ENCODE data around the gene PYHIN1. TPM values are rescaled to one million over a fixed set of nuclear protein-coding genes. Genes with fewer than 3 reads are reported as not detected.
A peak's percentile ranks its signal among the peaks of the same experiment; 100 is the strongest.

PYHIN1 gene
- 1.2 TPM for polyA plus RNA-seq (2012; ENCODE audit: low read depth, missing spikeins)

GRCh38 chr1:158931055-158931737, at the start of gene PYHIN1:
TSS of gene PYHIN1 (plus strand) at chr1:158931552. CDS start at chr1:158936911, 5,359 bp downstream.
- FAIRE-seq = no peak
- TF ChIP-seq SPI1 (IDR thresholded peaks at IDR 0.05; ENCODE audit: low read depth, low read length) (peak; percentile 19; the same call in 1 of the 2 replicates), POLR2AphosphoS5 (IDR thresholded peaks at IDR 0.05; ENCODE audit: low read depth, low read length) (no peak)
- DNase-seq (ENCODE audit: insufficient read length, low spot score) = no peak

GRCh38 chr1:158893654-158894053, 37.7 kb upstream of the PYHIN1 start:
- no peak for DNase-seq (ENCODE audit: insufficient read length, low spot score)
- no peak for FAIRE-seq
- no peak for TF ChIP-seq POU2F2 (IDR thresholded peaks at IDR 0.05; ENCODE audit: low read depth, low read length)
- no peak for TF ChIP-seq TAF1 (IDR thresholded peaks at IDR 0.05; ENCODE audit: low read depth, low read length)
- TF ChIP-seq PAX5 (IDR thresholded peaks at IDR 0.05; ENCODE audit: insufficient read depth, low read length, severe bottlenecking) = no peak
- TF ChIP-seq SPI1 (IDR thresholded peaks at IDR 0.05; ENCODE audit: low read depth, low read length) = no peak
- TF ChIP-seq POLR2AphosphoS5 (IDR thresholded peaks at IDR 0.05; ENCODE audit: low read depth, low read length) = no peak
- TF ChIP-seq POLR2A (IDR thresholded peaks at IDR 0.05; ENCODE audit: low read depth, low read length) = no peak

- DNase-seq (ENCODE audit: insufficient read length, low spot score) (no peak), FAIRE-seq (no peak)
- TF ChIP-seq PAX5 (IDR thresholded peaks at IDR 0.05; ENCODE audit: insufficient read depth, low read length, severe bottlenecking) (no peak), TAF1 (IDR thresholded peaks at IDR 0.05; ENCODE audit: low read depth, low read length) (no peak), POU2F2 (IDR thresholded peaks at IDR 0.05; ENCODE audit: low read depth, low read length) (no peak), POLR2AphosphoS5 (IDR thresholded peaks at IDR 0.05; ENCODE audit: low read depth, low read length) (no peak), POLR2A (IDR thresholded peaks at IDR 0.05; ENCODE audit: low read depth, low read length) (no peak), SPI1 (IDR thresholded peaks at IDR 0.05; ENCODE audit: low read depth, low read length) (no peak)
Observed at GRCh38 chr1:158898722-158899121, 32.6 kb upstream of the PYHIN1 start.

GRCh38 chr1:158901623-158902022, 29.7 kb upstream of the PYHIN1 start:
- DNase-seq (ENCODE audit: insufficient read length, low spot score) (no peak), FAIRE-seq (no peak)
- no peak for TF ChIP-seq SPI1 (IDR thresholded peaks at IDR 0.05; ENCODE audit: low read depth, low read length)
- no peak for TF ChIP-seq PAX5 (IDR thresholded peaks at IDR 0.05; ENCODE audit: insufficient read depth, low read length, severe bottlenecking)
- no peak for TF ChIP-seq POLR2AphosphoS5 (IDR thresholded peaks at IDR 0.05; ENCODE audit: low read depth, low read length)
- no peak for TF ChIP-seq TAF1 (IDR thresholded peaks at IDR 0.05; ENCODE audit: low read depth, low read length)
- TF ChIP-seq POLR2A (IDR thresholded peaks at IDR 0.05; ENCODE audit: low read depth, low read length) = no peak
- no peak for TF ChIP-seq POU2F2 (IDR thresholded peaks at IDR 0.05; ENCODE audit: low read depth, low read length)

GRCh38 chr1:158916085-158916484, 15.3 kb upstream of the PYHIN1 start:
- FAIRE-seq (no peak), DNase-seq (ENCODE audit: insufficient read length, low spot score) (no peak)
- TF ChIP-seq POU2F2 (IDR thresholded peaks at IDR 0.05; ENCODE audit: low read depth, low read length) (no peak), TAF1 (IDR thresholded peaks at IDR 0.05; ENCODE audit: low read depth, low read length) (no peak), PAX5 (IDR thresholded peaks at IDR 0.05; ENCODE audit: insufficient read depth, low read length, severe bottlenecking) (no peak), POLR2A (IDR thresholded peaks at IDR 0.05; ENCODE audit: low read depth, low read length) (no peak), SPI1 (IDR thresholded peaks at IDR 0.05; ENCODE audit: low read depth, low read length) (no peak), POLR2AphosphoS5 (IDR thresholded peaks at IDR 0.05; ENCODE audit: low read depth, low read length) (no peak)

- no peak for TF ChIP-seq PAX5 (IDR thresholded peaks at IDR 0.05; ENCODE audit: insufficient read depth, low read length, severe bottlenecking)
- TF ChIP-seq POLR2A (IDR thresholded peaks at IDR 0.05; ENCODE audit: low read depth, low read length) = no peak
- TF ChIP-seq POLR2AphosphoS5 (IDR thresholded peaks at IDR 0.05; ENCODE audit: low read depth, low read length) = no peak
- TF ChIP-seq POU2F2 (IDR thresholded peaks at IDR 0.05; ENCODE audit: low read depth, low read length) = no peak
- no peak for TF ChIP-seq TAF1 (IDR thresholded peaks at IDR 0.05; ENCODE audit: low read depth, low read length)
- no peak for TF ChIP-seq SPI1 (IDR thresholded peaks at IDR 0.05; ENCODE audit: low read depth, low read length)
- FAIRE-seq = no peak
- DNase-seq (ENCODE audit: insufficient read length, low spot score) = no peak
Observed at GRCh38 chr1:158924677-158925076, 6.7 kb upstream of the PYHIN1 start.

- no peak for DNase-seq (ENCODE audit: insufficient read length, low spot score)
- no peak for FAIRE-seq
- no peak for TF ChIP-seq PAX5 (IDR thresholded peaks at IDR 0.05; ENCODE audit: insufficient read depth, low read length, severe bottlenecking)
- no peak for TF ChIP-seq POLR2AphosphoS5 (IDR thresholded peaks at IDR 0.05; ENCODE audit: low read depth, low read length)
- no peak for TF ChIP-seq POLR2A (IDR thresholded peaks at IDR 0.05; ENCODE audit: low read depth, low read length)
- TF ChIP-seq SPI1 (IDR thresholded peaks at IDR 0.05; ENCODE audit: low read depth, low read length) = no peak
- TF ChIP-seq TAF1 (IDR thresholded peaks at IDR 0.05; ENCODE audit: low read depth, low read length) = no peak
- no peak for TF ChIP-seq POU2F2 (IDR thresholded peaks at IDR 0.05; ENCODE audit: low read depth, low read length)
Observed at GRCh38 chr1:158930504-158930903, 848 bp upstream of the PYHIN1 start.

- FAIRE-seq (peak; percentile 61), DNase-seq (ENCODE audit: insufficient read length, low spot score) (no peak)
- no peak for TF ChIP-seq POLR2A (IDR thresholded peaks at IDR 0.05; ENCODE audit: low read depth, low read length)
- no peak for TF ChIP-seq PAX5 (IDR thresholded peaks at IDR 0.05; ENCODE audit: insufficient read depth, low read length, severe bottlenecking)
- TF ChIP-seq SPI1 (IDR thresholded peaks at IDR 0.05; ENCODE audit: low read depth, low read length) = no peak
- TF ChIP-seq TAF1 (IDR thresholded peaks at IDR 0.05; ENCODE audit: low read depth, low read length) = no peak
- no peak for TF ChIP-seq POU2F2 (IDR thresholded peaks at IDR 0.05; ENCODE audit: low read depth, low read length)
- TF ChIP-seq POLR2AphosphoS5 (IDR thresholded peaks at IDR 0.05; ENCODE audit: low read depth, low read length) = no peak
Observed at GRCh38 chr1:158932171-158932570, 819 bp downstream of the PYHIN1 start.

- no peak for TF ChIP-seq PAX5 (IDR thresholded peaks at IDR 0.05; ENCODE audit: insufficient read depth, low read length, severe bottlenecking)
- no peak for FAIRE-seq
Observed at GRCh38 chr1:158933621-158934020, 2.3 kb downstream of the PYHIN1 start.

GRCh38 chr1:158939180-158939579, 7.8 kb downstream of the PYHIN1 start:
- DNase-seq (ENCODE audit: insufficient read length, low spot score) (no peak), FAIRE-seq (no peak)
- TF ChIP-seq POLR2AphosphoS5 (IDR thresholded peaks at IDR 0.05; ENCODE audit: low read depth, low read length) (no peak), TAF1 (IDR thresholded peaks at IDR 0.05; ENCODE audit: low read depth, low read length) (no peak), POU2F2 (IDR thresholded peaks at IDR 0.05; ENCODE audit: low read depth, low read length) (no peak), PAX5 (IDR thresholded peaks at IDR 0.05; ENCODE audit: insufficient read depth, low read length, severe bottlenecking) (no peak), SPI1 (IDR thresholded peaks at IDR 0.05; ENCODE audit: low read depth, low read length) (no peak), POLR2A (IDR thresholded peaks at IDR 0.05; ENCODE audit: low read depth, low read length) (no peak)

More at GRCh38 chr1:158933621-158934020, 2.3 kb downstream of the PYHIN1 start:
- DNase-seq (ENCODE audit: insufficient read length, low spot score) = no peak

Measured in GM12891 (cell line).